HCT116 (cell line): ENCODE data around the gene CAT. TPM values are rescaled to one million over a fixed set of nuclear protein-coding genes. Genes with fewer than 3 reads are reported as not detected.

Experiments used
- ATAC-seq: fragments of 200-7000 bp; cut with Tn5 transposase; 2 replicates; pipeline ENCODE4 v1.9.1; 2020; ENCODE audit warnings: mild to moderate bottlenecking, moderate library complexity
- BruUV-seq: library from RNA; stranded (reverse); fragments of 400-500 nt; replicated peaks from 2 replicates; lab custom pipeline; 2021; lab: Mats Ljungman, UMichigan
- CTCF ChIA-PET: fragments of 300-600 bp; sonication (Branson Sonifier 250); formaldehyde crosslinking; loops from one replicate; lab custom pipeline; 2021; ENCODE audit warnings: antibody characterized with exemption; lab: Charles Lee
- POLR2A ChIA-PET: fragments of 300-600, 350-600 bp; sonication (Branson Sonifier 250); formaldehyde crosslinking; loops from one replicate; lab custom pipeline; 2021; ENCODE audit warnings: antibody characterized with exemption; lab: Charles Lee
- RAD21 ChIA-PET, 2 experiments: fragments of 300-600 bp; sonication (Branson Sonifier 250); formaldehyde crosslinking; loops; one replicate each; lab custom pipeline; 2023; ENCODE audit warnings: low total read pairs in 2 of 2; ENCODE audit not compliant: uncharacterized antibody in 2 of 2, unreplicated experiment in 2 of 2, low non-redundant PET in 1 of 2; lab: Charles Lee
- DNase-seq: peaks from one replicate; pipeline ENCODE4 v3.0.0-alpha.2; 2010; ENCODE audit warnings: low read depth, low spot score
- H2AFZ ChIP-seq: fragments of 200-600 bp; shearing (Covaris generic), sonication (generic); 2 replicates; pipeline ENCODE4 v1.6.1; 2017; ENCODE audit warnings: low read depth, mixed run types, mixed read lengths, antibody characterized with exemption, low read length; ENCODE audit not compliant: poor library complexity, severe bottlenecking
- H3K27ac ChIP-seq: 2 replicates; pipeline ENCODE4 v1.5.1; 2012; ENCODE audit warnings: low read depth, low read length
- H3K27me3 ChIP-seq: fragments of 200-600 bp; sonication (generic); 2 replicates; pipeline ENCODE4 v1.6.1; 2016; ENCODE audit warnings: mixed run types, low read length, mixed read lengths; ENCODE audit not compliant: insufficient read depth
- H3K36me3 ChIP-seq, 2 experiments: fragments of 200-500 bp in 1 of 2; fragments of 200-600 bp in 1 of 2; sonication (Bioruptor generic) in 1 of 2; sonication (generic) in 1 of 2; 2 replicates each; pipeline versions ENCODE4 v1.5.1 to v1.6.1; 2014 to 2016; ENCODE audit warnings: low read length in 2 of 2, inconsistent platforms in 1 of 2, mixed read lengths in 1 of 2, mixed run types in 1 of 2; ENCODE audit not compliant: insufficient read depth in 2 of 2, control insufficient read depth in 1 of 2
- H3K4me1 ChIP-seq, 2 experiments: fragments of 200-600 bp in 1 of 2; sonication (generic) in 1 of 2; 2 replicates each; pipeline versions ENCODE4 v1.5.1 to v1.6.1; 2012 to 2017; ENCODE audit warnings: low read length in 2 of 2, inconsistent platforms in 1 of 2, mild to moderate bottlenecking in 1 of 2, mixed read lengths in 1 of 2, mixed run types in 1 of 2, moderate library complexity in 1 of 2; ENCODE audit not compliant: insufficient read depth in 2 of 2, control insufficient read depth in 1 of 2
- H3K4me2 ChIP-seq: fragments of 200-600 bp; sonication (generic); 2 replicates; pipeline ENCODE4 v1.6.1; 2017; ENCODE audit warnings: mixed run types, low read length, mixed read lengths
- H3K4me3 ChIP-seq, 2 experiments: fragments of 200-600 bp in 1 of 2; sonication (generic) in 1 of 2; replicated peaks in 1 of 2; 2 replicates each; pipeline ENCODE4 v1.5.1; 2011 to 2016; ENCODE audit warnings: low read length in 2 of 2, control low read depth in 1 of 2, low read depth in 1 of 2, mild to moderate bottlenecking in 1 of 2, mixed read lengths in 1 of 2, mixed run types in 1 of 2
- H3K79me2 ChIP-seq: fragments of 200-600 bp; sonication (generic); 2 replicates; pipeline ENCODE4 v1.6.1; 2017; ENCODE audit warnings: mild to moderate bottlenecking, mixed run types, low read length, moderate library complexity, mixed read lengths; ENCODE audit not compliant: insufficient read depth
- H3K9ac ChIP-seq: fragments of 200-600 bp; sonication (generic); 2 replicates; pipeline ENCODE4 v1.6.1; 2016; ENCODE audit warnings: low read length, mixed read lengths
- H3K9me2 ChIP-seq: fragments of 200-600 bp; sonication (generic), shearing (Covaris generic); 2 replicates; pipeline ENCODE4 v1.6.1; 2017; ENCODE audit warnings: mixed run types, mild to moderate bottlenecking, moderate library complexity; ENCODE audit not compliant: insufficient read depth
- H3K9me3 ChIP-seq, 2 experiments: fragments of 200-500 bp in 1 of 2; fragments of 200-600 bp in 1 of 2; sonication (Bioruptor generic) in 1 of 2; sonication (generic) in 1 of 2; 2 replicates each; pipeline ENCODE4 v1.6.1; 2014 to 2017; ENCODE audit warnings: low read length in 2 of 2, mixed read lengths in 2 of 2, inconsistent platforms in 1 of 2, low read depth in 1 of 2, mild to moderate bottlenecking in 1 of 2, mixed run types in 1 of 2, moderate library complexity in 1 of 2; ENCODE audit not compliant: control insufficient read depth in 1 of 2, insufficient read depth in 1 of 2
- H4K20me1 ChIP-seq: fragments of 200-600 bp; sonication (generic), shearing (Covaris generic); 2 replicates; pipeline ENCODE4 v1.6.1; 2017; ENCODE audit warnings: mixed run types, mild to moderate bottlenecking, moderate library complexity; ENCODE audit not compliant: insufficient read depth
- ELF1 ChIP-seq: IDR thresholded peaks from 2 replicates; pipeline ENCODE4 v1.6.1; 2012; ENCODE audit warnings: low read depth, borderline replicate concordance
- FOSL1 ChIP-seq: IDR thresholded peaks from 2 replicates; pipeline ENCODE4 v1.6.1; 2012; ENCODE audit warnings: low read depth
- POLR2AphosphoS5 ChIP-seq: IDR thresholded peaks from 2 replicates; pipeline ENCODE4 v1.6.1; 2011; ENCODE audit warnings: mild to moderate bottlenecking, low read depth, low read length, moderate library complexity
- SP1 ChIP-seq: IDR thresholded peaks from 2 replicates; pipeline ENCODE4 v1.6.1; 2012; ENCODE audit warnings: low read depth
- TCF7L2 ChIP-seq: IDR thresholded peaks from 2 replicates; pipeline ENCODE4 v1.7.0; 2011; ENCODE audit warnings: borderline replicate concordance, inconsistent platforms; ENCODE audit not compliant: insufficient read depth, insufficient read length; ENCODE audit errors: extremely low read depth
- YY1 ChIP-seq: IDR thresholded peaks from 2 replicates; pipeline ENCODE4 v1.6.1; 2011; ENCODE audit warnings: low read length, low read depth, moderate library complexity, mild to moderate bottlenecking; ENCODE audit not compliant: insufficient replicate concordance; ENCODE audit errors: extremely low read depth
- ZFX ChIP-seq: fragments of 450-650 bp; IDR thresholded peaks from 2 replicates; pipeline ENCODE4 v1.6.1; 2017
- ZNF274 ChIP-seq: fragments of 200-500 bp; sonication (Bioruptor generic); IDR thresholded peaks from 2 replicates; pipeline ENCODE4 v1.6.1; 2014; ENCODE audit warnings: mild to moderate bottlenecking, low read depth, low read length, inconsistent platforms
- intact Hi-C: fragments of 100-400 bp; cut with micrococcal nuclease; formaldehyde crosslinking; loops from 2 replicates; pipeline ENCODE4 v1.10.0; 2022
- total RNA-seq: library from RNA; stranded (reverse); gene quantifications from one replicate; pipeline ENCODE4 v1.2.1, GENCODE V29; 2021; ENCODE audit not compliant: unreplicated experiment
- TF ChIP-seq, protein P1 (sequence below), 3 experiments: fragments of 200-600 bp in 1 of 3; sonication (generic) in 1 of 3; IDR thresholded peaks in 2 of 3; conservative IDR thresholded peaks in 1 of 3; 2 replicates each; pipeline ENCODE4 v1.5.1; 2012 to 2017; ENCODE audit warnings: low read depth in 2 of 3, low read length in 2 of 3, antibody characterized with exemption in 1 of 3, borderline replicate concordance in 1 of 3, control low read depth in 1 of 3, mild to moderate bottlenecking in 1 of 3, mixed read lengths in 1 of 3, mixed run types in 1 of 3, moderate library complexity in 1 of 3; ENCODE audit not compliant: insufficient read depth in 1 of 3
- TF ChIP-seq, protein P2 (sequence below): IDR thresholded peaks from 2 replicates; pipeline ENCODE4 v1.6.1; 2012
- TF ChIP-seq, protein P3 (sequence below): IDR thresholded peaks from 2 replicates; pipeline ENCODE4 v1.6.1; 2012

CAT gene
- total RNA-seq, 1 experiment from 2014 or later = 50.9 TPM

DNA sequence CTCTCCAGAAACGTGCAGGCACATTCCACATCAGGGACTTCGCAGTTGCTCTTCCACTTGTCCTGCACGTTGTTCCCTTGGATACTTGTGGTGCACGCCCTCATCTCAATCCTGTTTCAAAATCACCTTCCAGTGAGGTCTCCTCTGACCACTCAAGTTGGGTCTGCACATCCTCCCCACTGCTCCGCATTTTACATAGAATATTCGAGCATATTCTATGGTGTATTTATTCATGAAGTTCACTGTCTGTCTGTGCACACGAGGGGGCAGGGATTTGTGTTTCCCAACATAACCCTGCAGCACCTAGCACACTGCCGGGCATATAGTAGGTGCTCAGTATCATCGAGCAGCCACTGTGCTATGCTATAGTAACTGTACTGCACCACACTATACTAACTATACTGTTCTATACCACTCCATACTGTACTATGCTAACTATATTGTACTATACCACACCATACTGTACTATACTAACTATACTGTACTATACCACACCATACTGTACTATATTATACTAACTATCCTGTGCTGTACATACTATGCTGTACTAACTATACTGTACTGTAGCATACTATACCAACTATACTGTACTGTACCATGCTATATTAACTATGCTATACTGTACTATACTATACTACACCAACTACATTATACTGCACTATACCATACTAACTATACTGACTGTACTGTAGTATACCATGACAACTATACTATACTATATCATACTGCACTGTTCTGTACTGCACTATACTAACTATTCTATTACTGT is 44.6 kb downstream of the CAT start:
- DNase-seq (no peak), ATAC-seq (no peak)
- no peak overlapping the region for H3K4me3 ChIP-seq
- no peaks in the 10 kb centered on the region for H3K9me3 ChIP-seq
- no peak for TF ChIP-seq TCF7L2
- TF ChIP-seq ZFX = no peak
- TF ChIP-seq SP1 = no peak
- no peak for TF ChIP-seq ELF1
- TF ChIP-seq, protein P1, sequence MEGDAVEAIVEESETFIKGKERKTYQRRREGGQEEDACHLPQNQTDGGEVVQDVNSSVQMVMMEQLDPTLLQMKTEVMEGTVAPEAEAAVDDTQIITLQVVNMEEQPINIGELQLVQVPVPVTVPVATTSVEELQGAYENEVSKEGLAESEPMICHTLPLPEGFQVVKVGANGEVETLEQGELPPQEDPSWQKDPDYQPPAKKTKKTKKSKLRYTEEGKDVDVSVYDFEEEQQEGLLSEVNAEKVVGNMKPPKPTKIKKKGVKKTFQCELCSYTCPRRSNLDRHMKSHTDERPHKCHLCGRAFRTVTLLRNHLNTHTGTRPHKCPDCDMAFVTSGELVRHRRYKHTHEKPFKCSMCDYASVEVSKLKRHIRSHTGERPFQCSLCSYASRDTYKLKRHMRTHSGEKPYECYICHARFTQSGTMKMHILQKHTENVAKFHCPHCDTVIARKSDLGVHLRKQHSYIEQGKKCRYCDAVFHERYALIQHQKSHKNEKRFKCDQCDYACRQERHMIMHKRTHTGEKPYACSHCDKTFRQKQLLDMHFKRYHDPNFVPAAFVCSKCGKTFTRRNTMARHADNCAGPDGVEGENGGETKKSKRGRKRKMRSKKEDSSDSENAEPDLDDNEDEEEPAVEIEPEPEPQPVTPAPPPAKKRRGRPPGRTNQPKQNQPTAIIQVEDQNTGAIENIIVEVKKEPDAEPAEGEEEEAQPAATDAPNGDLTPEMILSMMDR (IDR thresholded peaks at IDR 0.05 in 2 of 3, conservative IDR thresholded peaks at IDR 0.05 in 1 of 3; ENCODE audit: borderline replicate concordance in 1 of 3, insufficient read depth in 1 of 3, low read depth in 2 of 3, low read length in 2 of 3) = no peak
- TF ChIP-seq, protein P2, sequence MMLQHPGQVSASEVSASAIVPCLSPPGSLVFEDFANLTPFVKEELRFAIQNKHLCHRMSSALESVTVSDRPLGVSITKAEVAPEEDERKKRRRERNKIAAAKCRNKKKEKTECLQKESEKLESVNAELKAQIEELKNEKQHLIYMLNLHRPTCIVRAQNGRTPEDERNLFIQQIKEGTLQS = no peak
- TF ChIP-seq ZNF274 = no peak
- TF ChIP-seq POLR2AphosphoS5 = no peak
- TF ChIP-seq, protein P3, sequence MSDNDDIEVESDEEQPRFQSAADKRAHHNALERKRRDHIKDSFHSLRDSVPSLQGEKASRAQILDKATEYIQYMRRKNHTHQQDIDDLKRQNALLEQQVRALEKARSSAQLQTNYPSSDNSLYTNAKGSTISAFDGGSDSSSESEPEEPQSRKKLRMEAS = no peak
- no peak for TF ChIP-seq YY1
- TF ChIP-seq FOSL1 = no peak
- no peak overlapping the region for H3K4me2 ChIP-seq
- no peaks in the 10 kb centered on the region for H3K27me3 ChIP-seq
- H3K79me2 ChIP-seq = no peaks in the 10 kb centered on the region
- H3K4me1 ChIP-seq = peaks cover 8 to 11% of the 10 kb centered on the region in 2 experiments; a peak in 3 of 4 replicates
- BruUV-seq = no TSS peak
- H3K36me3 ChIP-seq = no peaks in the 10 kb centered on the region
- no peaks in the 10 kb centered on the region for H4K20me1 ChIP-seq
- ChIA-PET RAD21 (no interaction called here), POLR2A (no interaction called here), CTCF (no interaction called here)
- H3K9me2 ChIP-seq = no peaks in the 10 kb centered on the region
- intact Hi-C loops = no loop called here
- no peak overlapping the region for H3K27ac ChIP-seq
- no peak overlapping the region for H3K9ac ChIP-seq
- H2AFZ ChIP-seq = no peak overlapping the region
